Measurements from ENCODE around the gene MCC. TPM values are rescaled to one million over a fixed set of nuclear protein-coding genes. Genes with fewer than 3 reads are reported as not detected.
A peak's percentile ranks its signal among the peaks of the same experiment; 100 is the strongest.

Gene MCC
- total RNA-seq, 4 donors from 2014 or later = 57.7 to 91.5 (median 76.0) TPM

DNA sequence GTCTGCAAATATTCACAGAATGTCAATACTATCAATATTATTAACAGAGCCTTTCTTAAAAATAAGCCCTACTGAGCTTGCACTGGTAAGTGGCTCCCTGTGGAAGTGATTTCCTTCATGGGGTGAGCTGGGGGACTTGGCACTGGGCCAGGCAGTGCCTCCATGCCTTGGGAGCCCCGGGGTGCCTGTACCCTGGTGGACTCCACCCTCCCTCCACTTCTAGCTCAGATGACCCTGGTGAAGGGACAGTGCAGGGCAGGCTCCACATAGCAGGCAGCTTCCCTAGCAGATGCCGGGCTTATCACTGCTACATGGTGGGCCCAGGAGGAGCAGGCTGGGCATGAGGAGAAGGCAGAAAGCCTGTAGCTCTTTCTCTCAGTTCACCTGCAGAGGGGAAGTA lies 392.4 kb downstream of the MCC start:
- TF ChIP-seq, protein P1, sequence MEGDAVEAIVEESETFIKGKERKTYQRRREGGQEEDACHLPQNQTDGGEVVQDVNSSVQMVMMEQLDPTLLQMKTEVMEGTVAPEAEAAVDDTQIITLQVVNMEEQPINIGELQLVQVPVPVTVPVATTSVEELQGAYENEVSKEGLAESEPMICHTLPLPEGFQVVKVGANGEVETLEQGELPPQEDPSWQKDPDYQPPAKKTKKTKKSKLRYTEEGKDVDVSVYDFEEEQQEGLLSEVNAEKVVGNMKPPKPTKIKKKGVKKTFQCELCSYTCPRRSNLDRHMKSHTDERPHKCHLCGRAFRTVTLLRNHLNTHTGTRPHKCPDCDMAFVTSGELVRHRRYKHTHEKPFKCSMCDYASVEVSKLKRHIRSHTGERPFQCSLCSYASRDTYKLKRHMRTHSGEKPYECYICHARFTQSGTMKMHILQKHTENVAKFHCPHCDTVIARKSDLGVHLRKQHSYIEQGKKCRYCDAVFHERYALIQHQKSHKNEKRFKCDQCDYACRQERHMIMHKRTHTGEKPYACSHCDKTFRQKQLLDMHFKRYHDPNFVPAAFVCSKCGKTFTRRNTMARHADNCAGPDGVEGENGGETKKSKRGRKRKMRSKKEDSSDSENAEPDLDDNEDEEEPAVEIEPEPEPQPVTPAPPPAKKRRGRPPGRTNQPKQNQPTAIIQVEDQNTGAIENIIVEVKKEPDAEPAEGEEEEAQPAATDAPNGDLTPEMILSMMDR (IDR thresholded peaks at IDR 0.05) = no peak
- no peak for TF ChIP-seq POLR2A (IDR thresholded peaks at IDR 0.05)
- intact Hi-C loops (cut with DNase I; ENCODE audit: low total_unique reads) = no loop called here
- no peak overlapping the region for H3K4me3 ChIP-seq (ENCODE audit: low read depth, poor library complexity, severe bottlenecking)
- WGBS, 2 donors = 75 to 93% methylated on average over 2 of the region's 2 CpGs
- DNase-seq (ENCODE audit: low spot score in 2 of 2) = no peak

DNA sequence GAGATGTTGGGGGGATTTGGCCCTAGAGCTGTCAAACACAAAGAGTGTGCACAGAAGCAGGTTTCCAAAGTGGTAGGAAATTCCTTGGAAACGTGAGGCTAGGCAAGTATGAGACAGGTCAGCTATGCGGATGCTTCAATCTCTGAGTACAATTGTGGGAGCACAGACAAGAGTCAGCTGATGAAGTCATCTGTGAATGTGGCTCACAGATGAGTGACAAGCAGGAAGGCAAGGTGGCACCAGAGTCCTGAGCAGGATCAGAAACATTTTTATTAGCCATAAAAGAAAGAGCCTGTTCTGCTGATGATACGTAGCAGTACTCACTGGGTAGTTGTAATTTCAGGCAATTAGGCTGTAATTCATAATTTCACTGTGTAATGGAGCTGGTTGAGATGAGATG lies 394.7 kb downstream of the MCC start:
- no peak overlapping the region for H3K4me3 ChIP-seq (ENCODE audit: low read depth, poor library complexity, severe bottlenecking)
- DNase-seq (ENCODE audit: low spot score in 2 of 2) = no peak
- intact Hi-C loops (cut with DNase I; ENCODE audit: low total_unique reads) = no loop called here
- 75 to 85% methylated on average over 3 of the region's 3 CpGs for WGBS, 2 donors
- no peak for TF ChIP-seq POLR2A (IDR thresholded peaks at IDR 0.05)
- TF ChIP-seq, protein P1 (IDR thresholded peaks at IDR 0.05) = no peak

DNA sequence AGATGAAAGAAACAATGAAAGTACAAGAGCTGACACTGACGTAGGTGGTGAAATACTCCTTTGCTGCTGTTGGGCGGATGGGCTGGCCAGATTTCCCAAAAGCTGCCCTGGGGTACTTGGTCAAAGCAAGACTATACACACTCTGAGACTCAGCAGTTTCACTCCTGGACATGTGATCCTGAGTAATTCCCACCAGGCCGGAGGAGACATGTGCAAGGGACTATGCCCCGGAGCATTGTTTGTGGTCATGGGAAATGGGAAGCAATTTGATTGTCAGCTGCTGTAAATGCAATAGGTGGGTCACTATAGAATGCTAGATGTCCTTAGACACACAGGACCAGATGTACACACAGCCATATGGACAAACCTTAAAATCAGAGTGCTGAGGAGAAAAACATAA lies 395.6 kb downstream of the MCC start:
- intact Hi-C loops (cut with DNase I; ENCODE audit: low total_unique reads) = no loop called here
- WGBS, 2 donors = 55 to 59% methylated on average over 4 of the region's 4 CpGs
- H3K4me3 ChIP-seq (ENCODE audit: low read depth, poor library complexity, severe bottlenecking) = no peak overlapping the region
- TF ChIP-seq, protein P1 (IDR thresholded peaks at IDR 0.05) = no peak
- no peak for TF ChIP-seq POLR2A (IDR thresholded peaks at IDR 0.05)
- peak in 1 of 2 donors; percentile 43 for DNase-seq (ENCODE audit: low spot score in 2 of 2)

DNA sequence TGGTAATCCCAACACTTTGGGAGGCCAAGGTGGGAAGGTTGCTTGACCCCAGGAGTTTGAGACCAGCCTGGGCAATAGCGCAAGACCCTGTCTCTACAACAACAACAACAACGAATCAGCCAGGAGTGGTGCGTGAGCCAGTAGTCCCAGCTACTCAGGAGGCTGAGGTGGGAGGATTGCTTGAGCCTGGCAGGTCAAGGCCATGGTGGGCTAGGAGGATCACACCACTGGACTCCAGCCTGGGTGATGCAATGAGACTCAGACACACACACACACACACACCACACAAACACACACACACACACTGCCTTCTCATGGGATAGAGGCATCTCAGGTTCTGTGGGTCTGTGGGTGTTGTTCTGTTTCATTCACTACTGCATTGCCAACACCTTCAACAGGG lies 396.6 kb downstream of the MCC start:
- WGBS, 2 donors = 98% methylated on average over 3 of the region's 3 CpGs
- TF ChIP-seq POLR2A (IDR thresholded peaks at IDR 0.05) = no peak
- TF ChIP-seq, protein P1 (IDR thresholded peaks at IDR 0.05) = no peak
- no peak overlapping the region for H3K4me3 ChIP-seq (ENCODE audit: low read depth, poor library complexity, severe bottlenecking)
- intact Hi-C loops (cut with DNase I; ENCODE audit: low total_unique reads) = no loop called here
- no peak for DNase-seq (ENCODE audit: low spot score in 2 of 2)

DNA sequence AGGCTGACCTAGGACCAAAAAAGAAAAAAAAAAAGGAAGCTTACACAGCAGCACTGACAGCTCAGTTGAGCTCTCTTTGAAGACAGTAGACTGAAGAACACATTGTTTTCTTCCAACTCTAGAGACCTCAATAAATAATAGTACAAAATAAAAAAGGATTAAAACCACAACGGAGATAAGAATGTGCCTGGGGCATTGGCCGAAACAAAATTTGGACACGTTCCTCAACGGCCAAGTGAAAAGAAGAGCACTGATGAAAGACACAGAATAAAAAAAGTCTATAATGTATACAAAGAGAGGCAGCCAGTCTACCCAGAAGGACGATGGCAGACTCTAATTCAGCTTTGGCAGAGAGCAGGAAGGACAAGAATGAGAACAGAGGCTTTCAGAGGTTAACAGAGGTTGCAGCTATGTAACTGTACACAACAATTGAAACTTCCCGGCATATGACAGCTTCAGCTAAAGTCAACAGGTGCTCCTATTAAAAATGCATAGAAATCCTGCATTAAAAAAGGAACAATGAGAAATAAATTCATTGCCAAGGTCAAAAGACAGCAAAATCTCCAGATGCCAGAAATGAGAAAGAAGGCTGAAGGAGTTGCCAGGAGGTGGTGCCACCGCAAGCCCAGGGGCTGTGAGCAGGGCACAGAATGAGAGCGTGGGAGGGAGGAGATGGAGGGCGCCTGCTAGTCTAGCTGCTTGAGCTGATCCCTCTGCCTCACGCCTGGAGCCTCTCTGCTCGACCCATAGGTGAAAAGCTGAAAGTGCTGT lies 397.7 kb downstream of the MCC start:
- 47 to 55% methylated on average over 11 of the region's 11 CpGs for WGBS, 2 donors
- TF ChIP-seq POLR2A (IDR thresholded peaks at IDR 0.05) = no peak
- TF ChIP-seq, protein P1 (IDR thresholded peaks at IDR 0.05) = no peak
- H3K4me3 ChIP-seq (ENCODE audit: low read depth, poor library complexity, severe bottlenecking) = no peak overlapping the region
- intact Hi-C loops (cut with DNase I; ENCODE audit: low total_unique reads) = no loop called here
- no peak for DNase-seq (ENCODE audit: low spot score in 2 of 2)
